ENCODE measurements around the gene TYROBP.
"Not testable (repeated sequence)": the region's sequence is repeated elsewhere in the genome, so short reads cannot be mapped to it uniquely, and the experiment has no call there.

- not testable (repeated sequence) for TF ChIP-seq CTCF, POLR2A (IDR thresholded peaks at IDR 0.05)
These were observed 2.3 kb upstream of the TYROBP start for GRCh38 chr19:35910355-35910754.

Data from esophagus squamous epithelium (tissue), 4 donors.